ENCODE results near the gene LSM11. TPM values are rescaled to one million over a fixed set of nuclear protein-coding genes. Genes with fewer than 3 reads are reported as not detected.

LSM11 gene
- polyA plus RNA-seq, 1 donor from 2014 or later = 30.6 TPM

GRCh38 chr5:157747766-157748700 is 4.5 kb downstream of the LSM11 start:
- Histone ChIP-seq H3K9me2 (ENCODE audit: insufficient read depth, low read length) (no peaks in the 10 kb centered on the region), H3K27ac (ENCODE audit: low read length) (no peak overlapping the region), H2AFZ (ENCODE audit: low read depth, low read length) (no peak overlapping the region)

More at GRCh38 chr5:157747766-157748700, 4.5 kb downstream of the LSM11 start:
- Histone ChIP-seq H3F3A (ENCODE audit: insufficient read depth, low read length, poor library complexity, severe bottlenecking) (no peaks in the 10 kb centered on the region), H3K9ac (ENCODE audit: low read length) (no peak overlapping the region), H3K4me2 (ENCODE audit: low read length) (no peak overlapping the region), H3K9me3 (ENCODE audit: low read length) (no peaks in the 10 kb centered on the region), H3K36me3 (ENCODE audit: insufficient read depth, low read length) (no peaks in the 10 kb centered on the region), H4K20me1 (ENCODE audit: insufficient read depth) (no peaks in the 10 kb centered on the region), H3K4me3 (ENCODE audit: low read length) (no peak overlapping the region), H3K27me3 (ENCODE audit: insufficient read depth, low read depth, low read length) (no peaks in the 10 kb centered on the region), H3K79me2 (replicated peaks; ENCODE audit: insufficient read depth, low read length) (peaks cover 13% of the 10 kb centered on the region)
- no peak for TF ChIP-seq CTCF (IDR thresholded peaks at IDR 0.05; ENCODE audit: poor library complexity, severe bottlenecking)
- no peak for TF ChIP-seq EP300 (conservative IDR thresholded peaks at IDR 0.05; ENCODE audit: poor library complexity, severe bottlenecking)
- no peak for TF ChIP-seq RAD21 (conservative IDR thresholded peaks at IDR 0.05)
- no peak for TF ChIP-seq REST (IDR thresholded peaks at IDR 0.05; ENCODE audit: borderline replicate concordance)
- TF ChIP-seq SMC3 (conservative IDR thresholded peaks at IDR 0.05; ENCODE audit: poor library complexity) = no peak
- TF ChIP-seq EZH2 (IDR thresholded peaks at IDR 0.05; ENCODE audit: borderline replicate concordance, insufficient read depth, low read length, poor library complexity, severe bottlenecking) = no peak
- no peak for TF ChIP-seq TAF1 (IDR thresholded peaks at IDR 0.05; ENCODE audit: low read depth)
- no peak for TF ChIP-seq POLR2AphosphoS5 (IDR thresholded peaks at IDR 0.05)
- TF ChIP-seq MXI1 (conservative IDR thresholded peaks at IDR 0.05; ENCODE audit: poor library complexity, severe bottlenecking) = no peak
